HepG2 (cell line): ENCODE results near the gene HOXD4. TPM values are rescaled to one million over a fixed set of nuclear protein-coding genes. Genes with fewer than 3 reads are reported as not detected.

Source experiments
- ATAC-seq: fragments of 200-7000 bp; cut with Tn5 transposase; 3 replicates; pipeline ENCODE4 v1.9.1; 2020; ENCODE audit warnings: mild to moderate bottlenecking, moderate library complexity
- BruUV-seq: library from RNA; stranded (reverse); fragments of 400-500 nt; replicated peaks from 2 replicates; lab custom pipeline; 2021; lab: Mats Ljungman, UMichigan
- CTCF ChIA-PET: fragments of 300-600 bp; formaldehyde crosslinking; extraction: SDS; loops from one replicate; lab custom pipeline; 2021; ENCODE audit warnings: low total read pairs, inconsistent platforms, low intra/inter-chr PET ratio; lab: Yijun Ruan, JAX
- POLR2A ChIA-PET: fragments of 350-600 bp; sonication (Branson Sonifier 250); formaldehyde crosslinking; loops from one replicate; lab custom pipeline; 2020; ENCODE audit warnings: antibody characterized with exemption, inconsistent platforms; lab: Yijun Ruan, JAX
- DNase-seq: peaks from one replicate; pipeline ENCODE4 v3.0.0-alpha.2; 2015; ENCODE audit warnings: low spot score
- FAIRE-seq: peaks from 3 replicates; lab custom pipeline; 2011; peaks lifted over from hg19 to GRCh38; lab: Jason Lieb, UNC
- H2AFZ ChIP-seq: one replicate; pipeline ENCODE4 v1.6.1; 2011; ENCODE audit warnings: low read length, inconsistent platforms
- H3K27ac ChIP-seq: fragments of 300-600 bp; 3 replicates; pipeline ENCODE4 v1.8.0; 2011; ENCODE audit warnings: mixed run types, mild to moderate bottlenecking, mixed read lengths, low read length, inconsistent platforms; ENCODE audit not compliant: insufficient read depth; ENCODE audit errors: extremely low read length
- H3K27me3 ChIP-seq, 2 experiments: fragments of 200-600 bp in 1 of 2; 2 replicates in 1 of 2; 3 replicates in 1 of 2; pipeline versions ENCODE4 v1.6.0 to v1.8.0; 2011; ENCODE audit warnings: low read length in 2 of 2, mild to moderate bottlenecking in 2 of 2, moderate library complexity in 2 of 2, inconsistent platforms in 1 of 2; ENCODE audit not compliant: insufficient read depth in 2 of 2, control insufficient read depth in 1 of 2
- H3K36me3 ChIP-seq, 2 experiments: fragments of 200-600 bp in 1 of 2; replicated peaks in 1 of 2; 2 replicates in 1 of 2; 3 replicates in 1 of 2; pipeline versions ENCODE4 v1.5.1 to v1.8.0; 2011; ENCODE audit warnings: low read length in 2 of 2, inconsistent platforms in 1 of 2; ENCODE audit not compliant: insufficient read depth in 2 of 2, control insufficient read depth in 1 of 2
- H3K4me1 ChIP-seq: 2 replicates; pipeline ENCODE4 v1.5.1; 2012; ENCODE audit warnings: low read length, inconsistent platforms; ENCODE audit not compliant: insufficient read depth
- H3K4me2 ChIP-seq: 2 replicates; pipeline ENCODE4 v1.6.0; 2011; ENCODE audit warnings: low read depth, low read length, inconsistent platforms
- H3K4me3 ChIP-seq, 3 experiments: fragments of 200-600 bp in 1 of 3; sonication (generic), shearing (Covaris generic) in 1 of 3; replicated peaks in 1 of 3; 2 replicates each; pipeline ENCODE4 v1.5.1; 2011 to 2016; ENCODE audit warnings: low read length in 3 of 3, inconsistent platforms in 2 of 3, low read depth in 2 of 3, mild to moderate bottlenecking in 2 of 3, control low read depth in 1 of 3, mixed read lengths in 1 of 3; ENCODE audit not compliant: insufficient read depth in 1 of 3
- H3K79me2 ChIP-seq: one replicate; pipeline ENCODE4 v1.6.1; 2011; ENCODE audit warnings: low read length, inconsistent platforms; ENCODE audit not compliant: insufficient read depth
- H3K9ac ChIP-seq: 2 replicates; pipeline ENCODE4 v1.6.0; 2011; ENCODE audit warnings: mild to moderate bottlenecking, low read depth, low read length, inconsistent platforms; ENCODE audit not compliant: insufficient read depth
- H3K9me3 ChIP-seq: 2 replicates; pipeline ENCODE4 v1.5.1; 2012; ENCODE audit warnings: mild to moderate bottlenecking, low read length
- H4K20me1 ChIP-seq: 2 replicates; pipeline ENCODE4 v1.6.0; 2011; ENCODE audit warnings: inconsistent platforms, mild to moderate bottlenecking, low read length, moderate library complexity; ENCODE audit not compliant: insufficient read depth
- AGO1 ChIP-seq: fragments of 200-400 bp; formaldehyde crosslinking; IDR thresholded peaks from 2 replicates; pipeline ENCODE4 v1.6.1; 2017; ENCODE audit warnings: mild to moderate bottlenecking, low read depth, low read length, moderate library complexity; ENCODE audit not compliant: poor library complexity, severe bottlenecking
- ATF7-NPFF ChIP-seq: sonication (generic); formaldehyde crosslinking; IDR thresholded peaks from 2 replicates; pipeline ENCODE4 v1.8.1; 2023; ENCODE audit warnings: mild to moderate bottlenecking, low read depth, missing genetic modification reagents, moderate library complexity
- CENPX ChIP-seq: sonication (generic); formaldehyde crosslinking; IDR thresholded peaks from 2 replicates; pipeline ENCODE4 v1.9.0; 2021; ENCODE audit warnings: mild to moderate bottlenecking, missing genetic modification reagents, moderate library complexity
- GLI4 ChIP-seq: sonication (generic); formaldehyde crosslinking; IDR thresholded peaks from 2 replicates; pipeline ENCODE4 v1.5.1; 2020; ENCODE audit warnings: missing genetic modification reagents, mild to moderate bottlenecking, moderate library complexity, borderline replicate concordance
- NR3C1 ChIP-seq: sonication (generic); formaldehyde crosslinking; IDR thresholded peaks from 2 replicates; pipeline ENCODE4 v1.4.0; 2020; ENCODE audit warnings: missing genetic modification reagents
- RAD51 ChIP-seq: fragments of 450-650 bp; IDR thresholded peaks from 2 replicates; pipeline ENCODE4 v1.6.1; 2016; ENCODE audit warnings: borderline replicate concordance
- YEATS4 ChIP-seq: sonication (generic); formaldehyde crosslinking; IDR thresholded peaks from 2 replicates; pipeline ENCODE4 v1.4.0; 2020; ENCODE audit warnings: missing genetic modification reagents, borderline replicate concordance
- ZBTB42 ChIP-seq: sonication (generic); formaldehyde crosslinking; IDR thresholded peaks from 2 replicates; pipeline ENCODE4 v1.5.0; 2020; ENCODE audit warnings: mild to moderate bottlenecking, missing genetic modification reagents
- ZEB1 ChIP-seq: IDR thresholded peaks from 2 replicates; pipeline ENCODE4 v1.6.1; 2012; ENCODE audit warnings: mild to moderate bottlenecking, low read depth, inconsistent platforms; ENCODE audit not compliant: insufficient replicate concordance
- ZFP41 ChIP-seq: sonication (generic); formaldehyde crosslinking; IDR thresholded peaks from 2 replicates; pipeline ENCODE4 v1.4.0; 2020; ENCODE audit warnings: mild to moderate bottlenecking, missing genetic modification reagents, borderline replicate concordance
- ZMAT5 ChIP-seq: sonication (generic); formaldehyde crosslinking; IDR thresholded peaks from 2 replicates; pipeline ENCODE4 v1.5.0; 2020; ENCODE audit warnings: mild to moderate bottlenecking, low read depth, missing genetic modification reagents, borderline replicate concordance
- ZNF260 ChIP-seq: sonication (generic); formaldehyde crosslinking; IDR thresholded peaks from 2 replicates; pipeline ENCODE4 v1.4.0; 2020; ENCODE audit warnings: missing genetic modification reagents, low read depth, mild to moderate bottlenecking, borderline replicate concordance
- ZNF33B ChIP-seq: sonication (generic); formaldehyde crosslinking; IDR thresholded peaks from 2 replicates; pipeline ENCODE4 v1.5.1; 2020; ENCODE audit warnings: mild to moderate bottlenecking, missing genetic modification reagents
- ZNF510 ChIP-seq: sonication (generic); formaldehyde crosslinking; IDR thresholded peaks from 2 replicates; pipeline ENCODE4 v1.4.0; 2020; ENCODE audit warnings: low read depth, mild to moderate bottlenecking, missing genetic modification reagents
- ZNF781 ChIP-seq: sonication (generic); formaldehyde crosslinking; IDR thresholded peaks from 2 replicates; pipeline ENCODE4 v1.5.1; 2020; ENCODE audit warnings: borderline replicate concordance, mild to moderate bottlenecking, missing genetic modification reagents; ENCODE audit errors: not compliant biosample characterization
- WGBS: methylation state at CpG from one replicate; pipeline ENCODE4 v1.1.6; 2017; ENCODE audit warnings: low lambda C conversion rate; 5-methylcytosine and 5-hydroxymethylcytosine counted together
- in situ Hi-C: cut with HindIII; loops from 2 replicates; pipeline ENCODE4 v1.10.0; 2017; ENCODE audit warnings: low pct_unique_long_range_greater_than_20kb; ENCODE audit not compliant: extremely low pct_ligation_motif_present
- intact Hi-C: fragments of 100-400 bp; cut with micrococcal nuclease; formaldehyde crosslinking; loops from one replicate; pipeline ENCODE4 v1.10.0; 2022; ENCODE audit not compliant: unreplicated experiment
- polyA plus RNA-seq, 8 experiments: library from polyadenylated mRNA; depleted of rRNA in 3 of 8; stranded (reverse) in 7 of 8; unstranded in 1 of 8; fragments of >200 nt; fragmentation: Illumina TruSeq in 4 of 8; extraction: Trizol in 4 of 8; gene quantifications; 2 replicates each; pipeline versions ENCODE4 v1.2.1 to v1.2.3, GENCODE V29; 2011 to 2016; ENCODE audit warnings: low read depth in 4 of 8, missing spikeins in 1 of 8, mixed read lengths in 1 of 8; ENCODE audit not compliant: insufficient read depth in 1 of 8
- total RNA-seq, 5 experiments: library from RNA; depleted of rRNA; stranded (reverse); fragments of >200 nt; fragmentation: Illumina TruSeq; extraction: Trizol; gene quantifications; 2 replicates each; pipeline ENCODE4 v1.2.3, GENCODE V29; 2016; ENCODE audit warnings: low read depth in 1 of 5
- TF ChIP-seq, protein P1 (sequence below): sonication (generic); formaldehyde crosslinking; IDR thresholded peaks from 2 replicates; pipeline ENCODE4 v1.8.0; 2022; ENCODE audit warnings: mild to moderate bottlenecking, missing genetic modification reagents; ENCODE audit not compliant: insufficient replicate concordance
- TF ChIP-seq, protein P2 (sequence below): sonication (generic); formaldehyde crosslinking; IDR thresholded peaks from 2 replicates; pipeline ENCODE4 v1.5.1; 2020; ENCODE audit warnings: mild to moderate bottlenecking, missing genetic modification reagents

Gene HOXD4
- total and polyA plus RNA-seq, 2 of the 13 experiments (the other 11 are each of a cell fraction or from before 2014, with no cell fraction given) = not detected

DNA sequence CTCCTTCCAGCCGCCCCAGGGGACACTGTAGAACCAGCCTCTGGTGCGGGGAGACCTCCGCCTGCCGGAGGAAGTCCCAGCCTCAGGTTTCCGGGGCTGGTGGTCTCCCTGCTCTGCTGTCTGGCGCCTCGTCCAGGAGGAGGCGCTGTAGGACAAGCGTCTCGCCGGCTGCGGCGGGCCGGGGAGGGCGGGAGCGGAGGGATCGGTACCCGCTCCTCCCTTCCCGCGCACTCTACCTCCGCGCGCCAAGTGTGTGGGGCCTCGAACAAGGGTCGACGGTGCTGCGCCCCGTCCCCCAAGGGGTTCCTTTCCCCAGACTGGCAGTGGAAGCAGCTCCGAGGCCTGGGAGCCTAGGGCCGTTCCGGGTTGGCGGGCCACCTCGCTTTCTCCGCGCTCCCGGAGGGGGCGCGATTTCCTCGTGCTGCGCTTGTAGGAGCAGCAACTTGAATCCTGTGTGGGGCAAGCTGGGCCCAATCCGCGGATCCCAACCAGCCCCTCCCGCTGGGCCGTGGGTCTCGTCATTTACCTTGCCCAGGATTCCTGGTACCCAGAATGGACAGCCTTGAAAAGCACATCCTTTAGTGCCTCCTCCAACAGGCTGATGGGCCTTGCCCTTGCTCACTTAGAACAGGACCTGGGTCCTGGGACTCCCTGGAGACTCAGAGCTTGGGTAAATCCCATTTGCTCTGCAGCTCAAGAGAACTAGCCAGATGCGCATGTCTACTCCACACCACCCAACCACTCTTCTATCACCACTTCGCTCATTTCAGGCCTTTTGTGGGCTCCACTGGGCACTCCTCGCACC lies 10.6 kb upstream of the HOXD4 start:
- in situ Hi-C loops (loop anchor here (5.0 kb wide), 1 partner anchor 317 kb away; no protein-coding TSS in a partner anchor), intact Hi-C loops (loop anchor here (1.0 to 5.0 kb wide), 4 partner anchors 245 to 497 kb away; no protein-coding TSS in a partner anchor)
- no peaks in the 10 kb centered on the region for H4K20me1 ChIP-seq
- H3K9me3 ChIP-seq = no peaks in the 10 kb centered on the region
- peak; percentile 60 for DNase-seq
- H3K27ac ChIP-seq = no peak overlapping the region
- H3K9ac ChIP-seq = peak overlapping the region; percentile 37; the same call in 1 of the 2 replicates
- peak; percentile 93 for ATAC-seq
- POLR2A ChIA-PET = interaction anchor here (1.4 kb wide), 1 partner anchor 314 kb away, joined by 3 read pairs; no protein-coding TSS in a partner anchor
- BruUV-seq = no TSS peak
- H3K27me3 ChIP-seq = peaks cover 5 to 87% of the 10 kb centered on the region in 2 experiments; a peak in 4 of 5 replicates
- peaks cover 11% of the 10 kb centered on the region for H3K4me1 ChIP-seq
- 22% methylated on average over 21 of the region's 48 CpGs for WGBS
- H2AFZ ChIP-seq = no peak overlapping the region
- H3K4me2 ChIP-seq = peak overlapping the region; percentile 83
- peak overlapping the region; percentile 44 to 75 (median 56) for H3K4me3 ChIP-seq
- H3K79me2 ChIP-seq = no peaks in the 10 kb centered on the region
- CTCF ChIA-PET = interaction anchor here (1.1 to 2.5 kb wide), 6 partner anchors 13 to 498 kb away, joined by 4 to 83 read pairs (median 10); no protein-coding TSS in a partner anchor
- FAIRE-seq = peak; percentile 76
- no peaks in the 10 kb centered on the region for H3K36me3 ChIP-seq
- TF ChIP-seq ZNF260 (CRISPR knock-in tag) (no peak), ZFP41 (0 out of 2 replicates have a peak, but pooled peaks have one; percentile 43), AGO1 (peak; percentile 73), ZBTB42 (CRISPR knock-in tag) (peak; percentile 71; the same call in 1 of the 2 replicates), ATF7-NPFF (peak; percentile 81), NR3C1 (CRISPR knock-in tag) (no peak), GLI4 (CRISPR knock-in tag) (no peak), ZEB1 (peak; percentile 71), ZMAT5 (CRISPR knock-in tag) (no peak), ZNF781 (CRISPR knock-in tag) (no peak), YEATS4 (no peak; the same call in 1 of the 2 replicates), ZNF510 (no peak), CENPX (CRISPR knock-in tag) (no peak), RAD51 (no peak), ZNF33B (CRISPR knock-in tag) (peak; percentile 85; the same call in 1 of the 2 replicates)
- TF ChIP-seq, protein P1, sequence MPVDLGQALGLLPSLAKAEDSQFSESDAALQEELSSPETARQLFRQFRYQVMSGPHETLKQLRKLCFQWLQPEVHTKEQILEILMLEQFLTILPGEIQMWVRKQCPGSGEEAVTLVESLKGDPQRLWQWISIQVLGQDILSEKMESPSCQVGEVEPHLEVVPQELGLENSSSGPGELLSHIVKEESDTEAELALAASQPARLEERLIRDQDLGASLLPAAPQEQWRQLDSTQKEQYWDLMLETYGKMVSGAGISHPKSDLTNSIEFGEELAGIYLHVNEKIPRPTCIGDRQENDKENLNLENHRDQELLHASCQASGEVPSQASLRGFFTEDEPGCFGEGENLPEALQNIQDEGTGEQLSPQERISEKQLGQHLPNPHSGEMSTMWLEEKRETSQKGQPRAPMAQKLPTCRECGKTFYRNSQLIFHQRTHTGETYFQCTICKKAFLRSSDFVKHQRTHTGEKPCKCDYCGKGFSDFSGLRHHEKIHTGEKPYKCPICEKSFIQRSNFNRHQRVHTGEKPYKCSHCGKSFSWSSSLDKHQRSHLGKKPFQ = peak; percentile 71
- TF ChIP-seq, protein P2, sequence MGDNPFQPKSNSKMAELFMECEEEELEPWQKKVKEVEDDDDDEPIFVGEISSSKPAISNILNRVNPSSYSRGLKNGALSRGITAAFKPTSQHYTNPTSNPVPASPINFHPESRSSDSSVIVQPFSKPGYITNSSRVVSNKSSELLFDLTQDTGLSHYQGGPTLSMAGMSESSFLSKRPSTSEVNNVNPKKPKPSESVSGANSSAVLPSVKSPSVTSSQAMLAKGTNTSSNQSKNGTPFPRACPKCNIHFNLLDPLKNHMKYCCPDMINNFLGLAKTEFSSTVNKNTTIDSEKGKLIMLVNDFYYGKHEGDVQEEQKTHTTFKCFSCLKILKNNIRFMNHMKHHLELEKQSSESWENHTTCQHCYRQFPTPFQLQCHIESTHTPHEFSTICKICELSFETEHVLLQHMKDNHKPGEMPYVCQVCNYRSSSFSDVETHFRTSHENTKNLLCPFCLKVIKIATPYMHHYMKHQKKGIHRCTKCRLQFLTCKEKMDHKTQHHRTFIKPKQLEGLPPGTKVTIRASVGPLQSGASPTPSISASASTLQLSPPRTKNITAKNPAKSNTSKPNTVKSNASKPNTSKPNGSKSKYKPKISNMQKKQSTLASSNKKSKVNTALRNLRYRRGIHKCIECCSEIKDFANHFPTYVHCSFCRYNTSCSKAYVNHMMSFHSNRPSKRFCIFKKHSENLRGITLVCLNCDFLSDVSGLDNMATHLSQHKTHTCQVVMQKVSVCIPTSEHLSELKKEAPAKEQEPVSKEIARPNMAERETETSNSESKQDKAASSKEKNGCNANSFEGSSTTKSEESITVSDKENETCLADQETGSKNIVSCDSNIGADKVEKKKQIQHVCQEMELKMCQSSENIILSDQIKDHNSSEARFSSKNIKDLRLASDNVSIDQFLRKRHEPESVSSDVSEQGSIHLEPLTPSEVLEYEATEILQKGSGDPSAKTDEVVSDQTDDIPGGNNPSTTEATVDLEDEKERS (CRISPR knock-in tag) = 0 out of 2 replicates have a peak, but pooled peaks have one; percentile 52
